ENCODE data around the gene C4orf46. TPM values are rescaled to one million over a fixed set of nuclear protein-coding genes. Genes with fewer than 3 reads are reported as not detected.

The C4orf46 gene
- total RNA-seq, 1 experiment from 2014 or later, result 12.2 TPM

- Histone ChIP-seq H3K36me3 (ENCODE audit: control insufficient read depth, insufficient read depth, low read length) (no peaks in the 10 kb centered on the region), H3K27ac (ENCODE audit: low read length) (no peak overlapping the region), H3K27me3 (ENCODE audit: control insufficient read depth, insufficient read depth, low read length) (no peaks in the 10 kb centered on the region), H3K9me3 (ENCODE audit: control insufficient read depth, insufficient read depth, low read depth, low read length) (no peaks in the 10 kb centered on the region), H3K4me3 (ENCODE audit: low read depth in 2 of 2, low read length in 2 of 2) (no peak overlapping the region), H3K4me1 (ENCODE audit: control insufficient read depth, insufficient read depth, low read length) (no peaks in the 10 kb centered on the region)
- ChIA-PET CTCF (no interaction called here), POLR2A (no interaction called here)
- in situ Hi-C loops (cut with HindIII; ENCODE audit: low pct_unique_long_range_greater_than_20kb, low sequenced_read_pairs), result no loop called here
- no peak for DNase-seq (ENCODE audit: low read depth, low spot score)
- ATAC-seq, result no peak
- intact Hi-C loops (cut with micrococcal nuclease; ENCODE audit: unreplicated experiment), result loop anchor here (2.0 to 10.0 kb wide), 3 partner anchors 211 to 631 kb away; no protein-coding TSS in a partner anchor
- TF ChIP-seq CTCF (IDR thresholded peaks at IDR 0.05), result no peak
- TF ChIP-seq REST (IDR thresholded peaks at IDR 0.05; ENCODE audit: insufficient read depth in 1 of 2, low read depth in 2 of 2, low read length in 1 of 2), result no peak
- no peak for TF ChIP-seq POLR2AphosphoS5 (IDR thresholded peaks at IDR 0.05; ENCODE audit: low read depth, low read length)
- TF ChIP-seq TCF7L2 (IDR thresholded peaks at IDR 0.05; ENCODE audit: low read depth, low read length), result no peak
- TF ChIP-seq SIN3A (IDR thresholded peaks at IDR 0.05; ENCODE audit: borderline replicate concordance, insufficient read depth, low read depth, low read length), result no peak
- no TSS peak for BruUV-seq (replicated peaks)
Observed at GRCh38 chr4:158625544-158625943, 46.1 kb downstream of the C4orf46 start.

GRCh38 chr4:158624889-158625478 lies 46.7 kb downstream of the C4orf46 start:
- Histone ChIP-seq H3K4me3 (ENCODE audit: low read depth in 2 of 2, low read length in 2 of 2) (no peak overlapping the region), H3K27ac (ENCODE audit: low read length) (no peak overlapping the region), H3K36me3 (ENCODE audit: control insufficient read depth, insufficient read depth, low read length) (no peaks in the 10 kb centered on the region), H3K9me3 (ENCODE audit: control insufficient read depth, insufficient read depth, low read depth, low read length) (no peaks in the 10 kb centered on the region), H3K27me3 (ENCODE audit: control insufficient read depth, insufficient read depth, low read length) (no peaks in the 10 kb centered on the region), H3K4me1 (ENCODE audit: control insufficient read depth, insufficient read depth, low read length) (no peaks in the 10 kb centered on the region)
- ChIA-PET CTCF (no interaction called here), POLR2A (no interaction called here)
- BruUV-seq (replicated peaks), result no TSS peak
- intact Hi-C loops (cut with micrococcal nuclease; ENCODE audit: unreplicated experiment) (loop anchor here (1.0 to 10.0 kb wide), 4 partner anchors 210 to 630 kb away; no protein-coding TSS in a partner anchor), in situ Hi-C loops (cut with HindIII; ENCODE audit: low pct_unique_long_range_greater_than_20kb, low sequenced_read_pairs) (no loop called here)
- DNase-seq (ENCODE audit: low read depth, low spot score), result peak; percentile 27
- TF ChIP-seq CTCF (IDR thresholded peaks at IDR 0.05) (peak; percentile 62; the same call in 1 of the 2 replicates), SIN3A (IDR thresholded peaks at IDR 0.05; ENCODE audit: borderline replicate concordance, insufficient read depth, low read depth, low read length) (no peak)
- no peak for ATAC-seq

Measured in Panc1 (cell line).